Smooth muscle cell (in vitro differentiated cells): ENCODE results near the gene KRT4. TPM values are rescaled to one million over a fixed set of nuclear protein-coding genes. Genes with fewer than 3 reads are reported as not detected.

ENCODE experiments used
- DNase-seq: peaks from one replicate; lab custom pipeline; 2025; ENCODE audit not compliant: unreplicated experiment; lab: John Stamatoyannopoulos, UW
- H2AFZ ChIP-seq: fragments of 200-600 bp; sonication (generic); 2 replicates; pipeline ENCODE4 v1.6.0; 2016; ENCODE audit warnings: antibody characterized with exemption, low read depth, mild to moderate bottlenecking
- H3F3A ChIP-seq: fragments of 200-600 bp; sonication (generic); 2 replicates; pipeline ENCODE4 v1.6.0; 2017; ENCODE audit warnings: antibody characterized with exemption, low read depth
- H3K27ac ChIP-seq: fragments of 200-600 bp; sonication (generic); 2 replicates; pipeline ENCODE4 v1.5.1; 2016; ENCODE audit warnings: low read depth, mild to moderate bottlenecking
- H3K27me3 ChIP-seq: fragments of 200-600 bp; sonication (generic); 2 replicates; pipeline ENCODE4 v1.6.1; 2016; ENCODE audit warnings: low read depth, mild to moderate bottlenecking
- H3K36me3 ChIP-seq: fragments of 200-600 bp; sonication (generic); 2 replicates; pipeline ENCODE4 v1.5.1; 2016; ENCODE audit warnings: low read depth
- H3K4me1 ChIP-seq: fragments of 200-600 bp; sonication (generic); 2 replicates; pipeline ENCODE4 v1.5.1; 2016; ENCODE audit warnings: low read depth
- H3K4me2 ChIP-seq: fragments of 200-600 bp; sonication (generic); 2 replicates; pipeline ENCODE4 v1.6.0; 2016; ENCODE audit warnings: mild to moderate bottlenecking
- H3K4me3 ChIP-seq: fragments of 200-600 bp; sonication (generic); 2 replicates; pipeline ENCODE4 v1.5.1; 2016; ENCODE audit warnings: mild to moderate bottlenecking
- H3K79me2 ChIP-seq: fragments of 200-600 bp; sonication (generic); 2 replicates; pipeline ENCODE4 v1.6.0; 2016; ENCODE audit warnings: low read depth, mild to moderate bottlenecking
- H3K9ac ChIP-seq: fragments of 200-600 bp; sonication (generic); 2 replicates; pipeline ENCODE4 v1.6.0; 2016; ENCODE audit warnings: low read depth
- H3K9me3 ChIP-seq: fragments of 200-600 bp; sonication (generic); replicated peaks from 2 replicates; pipeline ENCODE4 v1.5.1; 2016; ENCODE audit warnings: low read depth
- H4K20me1 ChIP-seq: fragments of 200-600 bp; sonication (generic); 2 replicates; pipeline ENCODE4 v1.6.0; 2016; ENCODE audit warnings: low read depth
- CTCF ChIP-seq: fragments of 200-600 bp; sonication (generic); IDR thresholded peaks from 2 replicates; pipeline ENCODE4 v1.5.1; 2017; ENCODE audit warnings: borderline replicate concordance, mild to moderate bottlenecking, antibody characterized with exemption; ENCODE audit not compliant: insufficient read depth, poor library complexity, severe bottlenecking
- WGBS: methylation state at CpG from one replicate; pipeline ENCODE4 v1.1.7; 2016; ENCODE audit warnings: low lambda C conversion rate; 5-methylcytosine and 5-hydroxymethylcytosine counted together
- polyA plus RNA-seq: library from polyadenylated mRNA; unstranded; fragments of >200 nt; fragmentation: Nextera tagmentation; extraction: Ambion mirVana; gene quantifications from 2 replicates; pipeline ENCODE4 v1.2.1, GENCODE V29; 2016
- total RNA-seq: library from RNA; depleted of rRNA; stranded (reverse); fragments of >200 nt; gene quantifications from 2 replicates; pipeline ENCODE4 v1.2.3, GENCODE V29; 2014

KRT4 gene
- total and polyA plus RNA-seq, 2 experiments from 2014 or later, result not detected

GRCh38 chr12:52814710-52815155, 817 bp upstream of the KRT4 start:
- H3K36me3 ChIP-seq, result no peaks in the 10 kb centered on the region
- H3K9me3 ChIP-seq, result no peaks in the 10 kb centered on the region
- peaks cover 18% of the 10 kb centered on the region for H3K4me1 ChIP-seq
- H3K79me2 ChIP-seq, result no peaks in the 10 kb centered on the region
- WGBS, result 72% methylated on average over 4 of the region's 4 CpGs
- no peak for DNase-seq
- H2AFZ ChIP-seq, result no peak overlapping the region
- H3K4me2 ChIP-seq, result no peak overlapping the region
- TF ChIP-seq CTCF, result no peak
- peaks cover 17% of the 10 kb centered on the region for H3K27me3 ChIP-seq
- H4K20me1 ChIP-seq, result no peaks in the 10 kb centered on the region
- H3F3A ChIP-seq, result no peaks in the 10 kb centered on the region
- no peak overlapping the region for H3K9ac ChIP-seq
- H3K27ac ChIP-seq, result no peak overlapping the region
- no peak overlapping the region for H3K4me3 ChIP-seq

GRCh38 chr12:52813203-52813819, 605 bp downstream of the KRT4 start:
- no peaks in the 10 kb centered on the region for H3K36me3 ChIP-seq
- no peaks in the 10 kb centered on the region for H4K20me1 ChIP-seq
- H3K27me3 ChIP-seq, result peaks cover 28% of the 10 kb centered on the region
- WGBS, result 93% methylated on average over 10 of the region's 10 CpGs
- no peaks in the 10 kb centered on the region for H3F3A ChIP-seq
- no peak overlapping the region for H3K4me2 ChIP-seq
- no peak for DNase-seq
- TF ChIP-seq CTCF, result no peak
- no peaks in the 10 kb centered on the region for H3K79me2 ChIP-seq
- H3K9me3 ChIP-seq, result no peaks in the 10 kb centered on the region
- H3K4me1 ChIP-seq, result peaks cover 5% of the 10 kb centered on the region
- no peak overlapping the region for H3K9ac ChIP-seq
- H2AFZ ChIP-seq, result no peak overlapping the region
- no peak overlapping the region for H3K27ac ChIP-seq
- H3K4me3 ChIP-seq, result no peak overlapping the region

- no peak overlapping the region for H3K4me3 ChIP-seq
- peaks cover under 1% of the 10 kb centered on the region for H3K4me1 ChIP-seq
These were observed 1.2 kb downstream of the KRT4 start for GRCh38 chr12:52812749-52813148.

More at GRCh38 chr12:52812749-52813148, 1.2 kb downstream of the KRT4 start:
- Histone ChIP-seq H4K20me1 (no peaks in the 10 kb centered on the region), H3K27me3 (peaks cover 33% of the 10 kb centered on the region), H2AFZ (no peak overlapping the region), H3K79me2 (no peaks in the 10 kb centered on the region), H3K4me2 (no peak overlapping the region), H3K36me3 (no peaks in the 10 kb centered on the region), H3K27ac (no peak overlapping the region), H3K9me3 (no peaks in the 10 kb centered on the region), H3F3A (no peaks in the 10 kb centered on the region), H3K9ac (no peak overlapping the region)
- no peak for TF ChIP-seq CTCF
- 68% methylated on average over 3 of the region's 3 CpGs for WGBS
- DNase-seq, result no peak
